Fibroblast of skin of left biceps (primary cell): ENCODE measurements around the gene UBLCP1.
"Not testable (repeated sequence)": the region's sequence is repeated elsewhere in the genome, so short reads cannot be mapped to it uniquely, and the experiment has no call there.

Source experiments
- DNase-seq, 2 experiments: peaks; one replicate each; pipeline ENCODE4 v3.0.0-alpha.2; 2013; ENCODE audit warnings: low read depth in 2 of 2

Gene UBLCP1

GRCh38 chr5:159262859-159263568, at the start of gene UBLCP1:
Gene UBLCP1 (plus strand): TSS chr5:159263290. CDS start chr5:159268916, 5,626 bp downstream.
- DNase-seq = peak; percentile 37 to 42

GRCh38 chr5:159214486-159215271, 48.4 kb upstream of the UBLCP1 start:
- DNase-seq = no peak

GRCh38 chr5:159215886-159216285, 47.2 kb upstream of the UBLCP1 start:
- no peak for DNase-seq

GRCh38 chr5:159216454-159216853, 46.6 kb upstream of the UBLCP1 start:
- DNase-seq = no peak

GRCh38 chr5:159217236-159217635, 45.9 kb upstream of the UBLCP1 start:
- DNase-seq = no peak

GRCh38 chr5:159218595-159219023, 44.5 kb upstream of the UBLCP1 start:
- peak; percentile 63 to 66 for DNase-seq

GRCh38 chr5:159220206-159220605, 42.9 kb upstream of the UBLCP1 start:
- DNase-seq = no peak

- DNase-seq = no peak
Measured at GRCh38 chr5:159223469-159223868, 39.6 kb upstream of the UBLCP1 start.

- no peak for DNase-seq
Measured at GRCh38 chr5:159224471-159224870, 38.6 kb upstream of the UBLCP1 start.

- no peak for DNase-seq
Measured at GRCh38 chr5:159226451-159226850, 36.6 kb upstream of the UBLCP1 start.

- DNase-seq = no peak
Measured at GRCh38 chr5:159227452-159227851, 35.6 kb upstream of the UBLCP1 start.

GRCh38 chr5:159228097-159228496, 35.0 kb upstream of the UBLCP1 start:
- not testable (repeated sequence) for DNase-seq

GRCh38 chr5:159230657-159231056, 32.4 kb upstream of the UBLCP1 start:
- no peak for DNase-seq

GRCh38 chr5:159231167-159231566, 31.9 kb upstream of the UBLCP1 start:
- no peak for DNase-seq

- DNase-seq = not testable (repeated sequence)
Measured at GRCh38 chr5:159235871-159236520, 27.1 kb upstream of the UBLCP1 start.

GRCh38 chr5:159240301-159240870, 22.7 kb upstream of the UBLCP1 start:
- peak in 1 of 2 experiments; percentile 8 for DNase-seq

GRCh38 chr5:159241946-159242552, 21.0 kb upstream of the UBLCP1 start:
- no peak for DNase-seq

GRCh38 chr5:159242656-159243055, 20.4 kb upstream of the UBLCP1 start:
- no peak for DNase-seq

GRCh38 chr5:159243385-159243784, 19.7 kb upstream of the UBLCP1 start:
- DNase-seq = no peak

- DNase-seq = no peak
Measured at GRCh38 chr5:159244163-159244562, 18.9 kb upstream of the UBLCP1 start.

- DNase-seq = no peak
Measured at GRCh38 chr5:159244890-159245289, 18.2 kb upstream of the UBLCP1 start.

GRCh38 chr5:159249158-159249557, 13.9 kb upstream of the UBLCP1 start:
- no peak for DNase-seq
